NCI-H2171 treated with DMSO at 0.1 percent for 48 hours (cell line): Measurements from ENCODE around the gene CAPZB.

Source experiments
- DNase-seq: peaks from one replicate; lab custom pipeline; 2025; lab: John Stamatoyannopoulos, UW

The CAPZB gene

DNA sequence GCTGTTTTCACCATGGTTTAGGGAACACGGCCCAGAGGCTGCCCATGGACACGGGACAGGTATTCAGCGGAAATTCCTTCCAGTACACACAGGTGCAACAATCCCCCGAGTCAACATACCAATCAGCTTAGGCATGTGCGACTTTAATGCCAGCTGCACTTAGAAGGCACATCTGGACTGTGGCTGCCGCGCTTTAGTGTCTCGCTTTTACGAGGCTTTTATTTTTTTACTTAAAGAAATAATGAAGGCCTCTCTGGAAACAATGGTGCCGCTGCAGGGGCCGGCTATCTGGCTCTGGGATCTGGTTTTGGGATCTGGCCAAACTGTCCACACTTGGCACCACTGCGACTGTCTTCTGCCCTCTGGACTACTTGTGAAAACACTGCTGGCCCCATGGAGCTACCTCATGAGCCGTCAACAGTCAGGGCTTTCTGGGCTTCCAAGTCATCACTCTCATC lies 117.7 kb downstream of the CAPZB start:
- DNase-seq = no peak

DNA sequence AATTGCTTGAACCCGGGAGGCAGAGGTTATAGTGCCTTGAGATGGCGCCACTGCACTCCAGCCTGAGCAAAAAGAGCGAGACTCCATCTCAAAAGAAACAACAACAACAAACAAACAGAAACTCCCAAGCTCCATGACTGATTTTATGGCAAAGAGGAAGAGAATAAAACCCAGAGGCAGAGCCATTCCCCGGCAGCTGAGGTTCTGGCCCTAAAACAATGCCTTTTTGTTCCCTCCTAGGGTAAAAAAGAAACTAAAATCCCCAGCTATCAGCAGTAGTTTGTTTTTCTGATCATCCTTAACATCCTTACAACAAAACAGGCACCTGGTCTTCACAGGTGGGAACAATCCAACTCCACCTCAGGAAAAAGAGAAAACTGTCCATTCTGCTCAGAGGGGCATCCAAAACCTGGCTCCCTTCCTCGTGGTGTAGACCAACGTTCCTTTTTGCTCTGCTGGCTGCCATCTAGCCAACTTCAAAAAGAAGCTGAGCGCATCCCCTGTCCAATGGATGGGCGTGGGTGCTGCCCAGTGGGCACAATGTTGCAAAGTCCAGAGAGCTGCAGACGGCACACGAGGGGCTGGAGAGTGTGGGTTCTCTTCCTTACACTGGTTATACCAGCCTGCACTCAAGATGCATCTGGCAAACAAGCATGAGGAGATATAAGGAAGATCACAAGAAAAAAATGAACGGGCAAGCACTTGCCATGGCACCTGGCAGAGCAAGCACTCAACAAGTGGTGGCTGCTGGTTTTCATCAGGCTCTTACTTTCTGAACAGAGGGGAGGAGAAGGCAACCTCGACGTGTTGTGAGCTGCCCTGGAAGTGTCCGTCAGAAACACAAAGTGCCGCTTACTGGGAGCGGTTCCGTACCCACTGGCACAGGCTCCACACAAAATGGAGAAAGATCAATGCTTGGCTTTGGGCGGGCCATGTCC lies 118.5 kb downstream of the CAPZB start:
- DNase-seq = no peak

DNA sequence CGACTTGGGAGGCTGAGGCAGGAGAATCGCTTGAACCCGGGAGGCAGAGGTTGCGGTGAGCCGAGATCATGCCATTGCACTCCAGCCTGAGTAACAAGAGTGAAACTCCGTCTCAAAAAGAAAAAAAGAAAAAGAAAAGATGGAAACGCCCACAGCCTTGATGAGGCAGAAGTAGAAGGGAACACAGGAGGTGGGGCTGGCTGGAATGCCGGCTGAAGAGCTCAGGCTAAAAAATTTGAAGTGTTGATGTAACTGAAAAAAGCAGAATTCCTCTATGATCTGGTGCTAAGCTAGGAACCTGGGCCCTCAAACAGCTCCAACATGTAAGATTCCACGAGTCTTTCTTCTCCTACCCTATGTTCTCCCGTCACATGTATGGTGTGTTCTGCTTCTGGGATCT lies 119.6 kb downstream of the CAPZB start:
- DNase-seq = no peak

DNA sequence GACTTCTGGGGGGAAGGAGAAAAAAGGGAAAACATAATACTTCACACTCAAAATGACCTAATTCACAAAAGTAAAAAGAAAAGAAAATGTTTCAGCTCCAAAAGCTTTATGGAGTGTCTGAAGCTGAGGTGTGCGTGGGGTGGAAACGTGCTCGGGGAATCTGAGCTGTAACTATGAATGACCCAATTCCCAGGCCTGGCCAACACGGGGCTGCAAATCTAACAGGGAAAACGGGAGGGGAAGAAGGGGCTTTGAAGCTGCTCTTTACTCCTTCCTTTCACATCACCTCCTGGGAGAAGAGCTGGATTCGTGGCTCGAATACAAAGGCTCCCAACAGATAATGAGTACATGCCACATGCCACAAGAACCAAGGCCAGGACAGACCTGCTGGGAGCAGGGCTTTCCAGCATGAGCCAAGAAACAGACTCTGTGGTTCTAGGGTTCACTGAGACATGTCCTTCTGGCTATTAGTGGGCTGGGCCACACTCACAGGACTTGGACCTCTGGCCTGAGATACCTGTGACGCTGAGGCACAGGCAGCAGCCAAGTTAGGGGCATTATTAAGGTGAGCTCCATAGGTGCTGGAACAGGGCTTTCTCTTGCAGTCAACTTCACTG lies 121.7 kb downstream of the CAPZB start:
- no peak for DNase-seq

DNA sequence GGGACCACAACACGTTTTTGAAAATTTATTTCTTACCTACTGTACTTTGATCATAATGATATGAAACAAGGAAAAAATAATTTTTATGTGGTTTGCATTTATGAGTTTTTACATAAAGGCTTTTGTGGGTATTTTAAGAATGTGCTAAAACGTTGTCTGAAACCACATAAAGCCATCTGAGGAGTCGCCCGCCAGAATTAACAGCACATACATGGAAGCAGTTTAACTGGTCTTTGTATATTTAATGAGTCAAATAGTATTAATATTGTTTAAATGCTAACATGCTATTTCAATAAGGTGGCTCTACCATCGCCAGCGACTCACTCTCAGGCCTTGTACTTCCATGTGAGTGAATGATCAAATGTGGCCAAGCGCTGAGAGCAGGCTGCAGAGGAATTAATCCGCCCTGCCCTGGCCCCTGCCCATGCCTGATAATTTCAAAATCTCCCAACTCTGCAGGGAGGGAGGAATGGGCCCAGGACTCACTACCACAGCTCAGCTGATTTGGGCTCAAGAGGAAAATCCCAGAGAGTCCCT lies 123.7 kb downstream of the CAPZB start:
- DNase-seq = no peak

DNA sequence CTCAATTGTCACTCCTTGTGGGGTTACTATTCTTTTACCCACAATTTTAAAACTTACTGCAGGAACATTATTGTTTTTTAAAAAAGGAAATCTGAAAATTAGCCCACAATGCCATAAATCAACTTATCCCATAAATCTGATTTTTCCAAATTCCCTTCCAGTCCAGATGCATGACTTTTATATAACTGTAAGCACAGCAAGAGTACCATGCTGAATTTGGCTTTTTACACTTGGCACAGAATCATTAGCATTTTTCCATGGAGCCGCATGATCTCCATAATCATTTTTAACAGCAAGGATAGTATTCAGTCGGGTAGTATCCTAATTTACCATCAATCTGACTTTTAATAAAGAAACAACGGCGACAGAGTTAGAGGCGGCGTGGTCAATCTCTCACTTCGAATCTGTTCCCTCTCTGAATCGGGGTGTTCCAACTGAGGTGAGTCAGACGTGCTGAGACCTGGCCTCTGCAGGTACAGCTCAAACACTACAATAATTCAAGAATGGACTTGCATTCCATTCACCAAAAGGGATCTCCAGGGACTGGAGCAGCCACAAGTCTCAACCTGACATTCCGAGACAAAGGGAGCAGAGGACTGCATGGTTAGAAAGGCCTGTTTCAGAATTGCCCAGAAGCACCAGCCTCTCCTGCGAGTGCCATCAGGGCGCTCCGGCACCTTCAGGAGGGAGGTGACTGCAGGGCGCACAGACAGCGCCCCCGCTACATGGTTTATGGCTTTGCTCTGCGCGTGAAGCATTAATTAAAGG lies 124.3 kb downstream of the CAPZB start:
- peak; percentile 93 for DNase-seq

DNA sequence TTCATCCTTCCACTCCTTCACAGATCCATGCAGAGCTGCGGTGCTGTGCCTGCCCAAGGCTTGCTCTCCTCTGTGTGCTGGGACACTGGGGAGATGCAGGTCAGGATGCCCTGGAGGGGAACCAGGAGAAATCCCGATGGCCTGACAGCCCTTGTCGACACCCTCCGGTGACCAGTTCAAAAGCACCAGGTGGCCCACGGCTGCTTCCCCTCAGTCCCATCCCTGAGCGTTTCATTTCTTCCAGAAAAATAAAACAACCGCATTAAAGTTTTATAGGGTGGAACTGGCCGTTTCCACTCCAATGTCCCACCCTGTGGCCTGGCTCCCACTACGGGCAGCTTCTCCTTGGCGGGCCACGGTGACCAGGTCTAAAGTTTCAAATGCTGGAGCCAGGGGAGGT lies 124.9 kb downstream of the CAPZB start:
- no peak for DNase-seq

DNA sequence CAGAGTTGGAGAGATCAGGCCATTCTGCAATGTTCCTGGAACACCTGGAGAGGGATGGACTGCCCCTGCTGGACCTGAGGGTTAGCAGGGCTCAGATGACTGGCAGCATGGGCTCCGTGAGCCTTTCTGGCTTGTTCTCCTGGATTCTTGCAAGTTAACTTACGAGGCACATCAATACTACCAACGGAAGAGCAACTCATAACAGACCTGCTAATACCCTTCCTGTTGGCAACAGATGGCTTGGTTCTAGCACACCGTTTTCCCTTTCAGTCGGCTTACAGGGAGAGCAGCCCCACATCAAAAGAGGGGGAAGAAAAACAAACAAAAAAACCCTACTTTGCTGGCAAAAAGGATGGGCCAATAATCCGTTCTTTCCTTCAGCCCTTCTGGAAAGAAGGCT lies 125.3 kb downstream of the CAPZB start:
- peak; percentile 60 for DNase-seq

DNA sequence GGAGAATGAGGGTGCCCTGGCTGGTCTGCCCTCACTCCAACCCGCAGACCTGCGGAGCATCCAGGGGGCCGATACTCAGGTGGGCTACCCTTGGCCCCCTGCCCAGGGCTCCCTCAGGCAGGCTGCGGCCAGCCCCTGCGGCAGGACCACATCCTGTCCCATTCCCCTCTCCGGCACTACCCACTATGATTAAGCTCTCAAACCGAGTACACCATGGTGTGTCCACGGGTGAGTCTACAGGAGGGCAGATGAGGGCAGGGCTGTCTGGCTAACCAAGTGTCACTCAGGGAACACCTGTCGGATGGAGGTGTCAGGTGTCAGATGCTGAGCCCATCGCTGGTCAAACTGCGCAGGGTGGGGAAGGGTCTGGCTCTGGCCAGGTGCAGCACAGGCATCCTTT lies 126.0 kb downstream of the CAPZB start:
- DNase-seq = no peak

DNA sequence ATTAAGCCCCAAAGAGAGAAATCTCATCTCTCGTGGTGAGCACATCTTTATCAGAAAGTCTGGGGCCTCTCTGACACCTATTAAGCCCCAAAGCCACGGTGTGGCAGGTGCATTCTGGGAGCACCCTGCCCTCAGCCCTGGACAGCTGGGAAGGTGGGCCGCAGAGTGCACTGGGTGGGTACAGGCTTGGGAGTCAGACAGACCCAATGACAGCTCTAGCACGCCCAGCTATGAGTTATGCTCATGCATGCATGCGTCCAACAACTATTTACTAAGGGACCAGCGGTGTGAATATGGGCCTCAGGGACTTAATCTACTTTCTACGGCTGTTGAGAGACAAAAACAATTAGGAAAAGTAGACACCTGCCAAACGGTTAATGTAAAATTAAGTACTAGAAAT lies 126.6 kb downstream of the CAPZB start:
- no peak for DNase-seq

DNA sequence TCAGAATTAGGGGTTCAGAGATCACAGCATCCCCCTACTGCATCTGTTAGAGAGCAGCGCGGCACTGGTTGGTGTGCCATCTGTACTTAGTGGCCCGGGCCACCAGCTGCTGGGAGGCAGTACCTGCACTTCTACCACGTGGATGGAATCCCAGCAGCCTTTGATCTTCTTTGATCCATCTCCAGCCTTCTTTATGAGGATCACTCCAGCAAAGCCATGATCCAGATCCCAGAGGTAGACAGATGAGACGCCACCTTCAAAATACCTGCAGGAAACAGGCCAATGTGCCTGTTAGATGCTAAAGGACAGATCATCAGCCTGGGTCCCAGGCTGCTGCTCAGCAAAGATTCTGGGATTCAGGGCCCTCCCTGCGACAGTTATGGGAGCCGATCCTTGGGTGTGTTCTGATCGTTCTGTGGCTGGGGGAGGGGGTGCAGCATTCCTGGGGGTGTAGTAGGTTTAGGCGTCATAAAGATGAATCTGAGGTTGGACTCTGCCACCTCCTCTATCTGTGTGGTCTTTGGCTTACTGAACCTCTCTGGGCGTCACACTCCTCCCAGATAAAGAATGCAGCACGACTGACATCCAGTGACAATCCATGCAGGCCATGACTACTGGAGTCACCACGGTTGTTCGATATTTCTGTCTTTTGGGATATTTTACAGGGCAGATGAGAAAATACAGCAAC lies 127.9 kb downstream of the CAPZB start:
- no peak for DNase-seq

DNA sequence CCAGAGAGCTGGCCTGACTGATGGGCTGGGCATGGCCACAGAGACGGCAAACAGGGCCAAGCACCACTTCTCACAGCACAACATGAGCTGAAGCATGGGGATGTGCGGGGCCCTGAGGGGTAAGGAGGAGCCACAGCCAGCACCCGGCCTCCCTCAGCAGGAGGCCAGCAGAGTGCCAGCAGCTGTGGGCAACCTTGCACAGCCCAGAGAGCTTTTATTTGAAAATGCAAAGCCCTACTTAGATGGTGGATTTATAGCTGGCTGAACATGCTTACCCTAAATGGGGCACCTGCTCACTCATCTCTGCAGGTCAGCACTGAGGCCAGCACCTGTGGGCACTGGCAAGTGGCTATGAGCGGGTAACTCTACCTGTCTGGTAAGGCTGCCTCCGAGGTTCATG lies 129.1 kb downstream of the CAPZB start:
- DNase-seq = no peak

DNA sequence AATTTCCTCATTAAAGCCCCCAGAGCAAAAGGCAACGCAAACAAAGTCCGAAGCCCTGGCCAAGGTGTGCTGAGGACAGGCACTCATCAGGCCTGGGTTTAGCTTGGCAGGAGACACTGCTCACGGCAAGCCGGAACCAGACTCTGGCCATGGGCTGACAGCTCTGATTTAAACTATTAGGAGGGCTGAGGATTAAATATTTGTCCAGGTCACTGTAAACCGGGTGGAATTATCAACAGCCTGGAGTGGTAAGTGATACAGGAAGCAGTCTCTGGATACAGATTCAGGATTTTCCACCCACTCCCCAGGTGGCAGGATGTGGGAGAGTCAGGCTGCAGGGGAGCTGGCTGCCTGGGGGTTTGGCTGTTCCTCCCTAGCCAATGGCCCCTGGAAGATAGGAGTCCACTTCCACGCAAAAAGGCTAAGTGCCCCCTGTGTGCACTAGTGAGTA lies 130.8 kb downstream of the CAPZB start:
- DNase-seq = no peak

DNA sequence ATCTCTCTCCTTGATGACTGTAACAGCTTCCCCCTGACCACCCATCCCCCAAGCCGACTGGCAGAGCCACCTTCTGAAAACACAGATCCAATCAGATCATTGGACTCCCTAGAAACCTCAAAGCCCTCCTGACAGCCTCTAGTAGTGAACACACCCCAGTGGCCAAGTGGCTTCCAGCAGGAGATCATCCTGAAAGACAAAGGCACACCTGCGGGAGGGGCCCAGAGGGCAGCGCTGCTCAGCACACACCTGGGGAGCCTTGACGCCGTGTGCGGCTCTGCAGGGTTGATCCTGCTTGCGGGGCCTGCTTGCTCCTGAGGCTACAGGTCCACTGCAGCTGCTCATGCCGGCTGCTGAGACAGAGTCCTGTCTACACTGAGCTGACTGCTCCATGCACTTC lies 131.7 kb downstream of the CAPZB start:
- no peak for DNase-seq

DNA sequence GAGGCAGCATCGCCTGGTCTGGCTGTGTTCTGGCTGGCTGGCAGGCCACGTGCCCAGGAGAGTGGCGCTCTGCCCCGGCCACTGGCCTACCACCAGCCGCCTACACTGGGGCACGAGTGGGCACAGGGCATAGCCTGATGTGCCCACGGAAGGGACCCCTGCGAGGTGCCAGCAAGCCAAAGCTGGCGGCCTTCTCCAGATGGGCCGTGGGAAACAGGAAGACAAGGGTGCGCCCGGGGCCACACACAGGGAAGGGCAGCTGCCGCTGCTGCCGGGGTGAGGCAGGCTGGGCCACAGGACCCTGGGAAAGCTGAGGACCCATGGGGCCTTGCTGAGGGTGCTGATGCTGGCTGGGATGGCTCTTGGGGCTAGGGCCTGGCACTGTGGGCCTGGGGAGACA lies 132.5 kb downstream of the CAPZB start:
- DNase-seq = no peak

DNA sequence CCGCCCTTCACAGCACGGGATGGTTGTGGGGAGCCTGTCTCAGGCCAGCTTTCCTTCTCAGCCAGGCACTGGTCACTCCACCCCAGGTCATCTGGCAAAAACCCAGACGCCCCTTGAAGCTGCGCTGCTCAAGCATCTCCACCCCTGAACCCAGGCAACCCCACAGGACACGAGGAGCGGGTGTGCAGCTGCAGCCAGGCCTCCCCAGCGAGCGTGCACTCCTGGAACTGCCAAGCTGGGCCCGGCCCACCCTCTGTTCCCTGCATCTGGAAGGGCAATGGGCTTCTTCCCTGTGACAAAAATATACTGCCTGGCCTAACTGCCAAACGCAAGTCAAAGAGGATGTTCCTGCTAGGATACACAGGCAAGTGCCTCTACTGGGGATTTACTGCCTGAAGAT lies 133.5 kb downstream of the CAPZB start:
- DNase-seq = no peak

DNA sequence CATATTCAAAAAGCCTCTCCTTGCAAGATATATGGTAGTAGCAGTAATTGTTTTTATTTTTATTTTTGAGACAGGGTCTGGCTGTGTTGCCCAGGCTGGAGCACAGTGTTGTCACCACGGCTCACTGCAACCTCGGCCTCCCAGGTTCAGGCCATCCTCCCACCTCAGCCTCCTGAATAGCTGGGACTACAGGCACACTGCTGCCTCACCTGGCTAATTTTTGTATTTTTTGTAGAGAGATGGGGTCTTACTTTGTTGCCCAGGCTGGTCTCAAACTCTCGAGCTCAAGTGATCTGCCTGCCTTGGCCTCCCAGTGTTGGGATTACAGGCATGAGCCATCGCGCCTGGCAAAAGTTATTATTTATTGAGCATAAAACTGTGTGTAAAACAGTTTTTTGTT lies 134.8 kb downstream of the CAPZB start:
- DNase-seq = no peak

DNA sequence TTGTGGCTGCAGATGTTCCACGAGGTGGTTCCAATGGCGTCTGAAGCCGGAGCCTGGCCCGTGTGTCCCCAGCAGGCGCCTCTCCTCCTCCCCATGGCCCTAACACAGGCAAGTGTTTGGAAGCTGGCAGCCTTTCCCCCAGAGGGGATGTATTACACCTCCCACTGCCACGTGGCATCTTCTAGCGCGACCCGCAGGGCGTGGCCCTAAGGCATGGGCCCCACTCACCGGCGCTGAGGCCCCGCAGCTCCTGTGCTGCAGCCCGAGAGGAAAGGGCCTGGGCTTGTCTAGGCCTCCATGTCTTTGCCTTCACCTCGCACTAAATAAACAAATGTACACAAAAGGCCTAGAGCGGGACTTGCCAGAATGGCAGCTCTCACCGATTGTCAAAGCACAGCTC lies 135.3 kb downstream of the CAPZB start:
- no peak for DNase-seq

DNA sequence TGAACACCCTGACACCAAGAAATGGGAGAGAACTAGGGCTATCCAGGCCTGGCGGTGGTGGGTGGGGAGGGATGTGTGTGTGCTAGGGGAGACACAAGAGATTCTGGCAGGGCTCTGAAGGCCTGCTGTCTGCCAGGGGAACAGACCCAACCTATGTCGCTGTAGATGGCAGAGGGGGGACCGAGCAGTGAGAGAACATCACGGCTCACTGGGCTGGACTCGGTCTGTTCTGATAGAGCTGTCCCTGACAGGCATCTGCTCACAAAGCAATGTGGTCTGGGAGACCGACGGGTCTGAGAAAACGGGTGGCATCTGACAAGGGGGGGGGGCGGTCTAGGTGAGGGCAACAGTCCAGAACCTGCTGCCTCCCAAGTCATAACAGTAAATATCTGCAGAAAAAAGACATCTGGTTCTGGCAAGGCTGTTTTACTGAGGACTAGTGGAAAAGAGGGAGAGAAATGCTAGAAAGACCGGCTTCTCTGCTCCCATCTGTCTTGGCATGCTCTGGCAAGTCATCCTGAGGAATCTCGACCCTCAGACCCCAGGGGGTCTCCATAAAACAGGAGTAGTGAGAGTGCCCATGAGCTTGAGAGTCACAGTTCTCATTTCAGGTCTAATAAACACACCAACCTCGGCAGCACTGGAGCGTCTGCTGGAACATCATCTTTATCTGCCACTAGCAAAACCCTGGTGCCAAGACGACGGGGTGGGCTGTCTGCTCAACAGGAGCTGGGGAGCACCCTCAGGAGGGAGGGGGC lies 136.7 kb downstream of the CAPZB start:
- DNase-seq = peak; percentile 49

DNA sequence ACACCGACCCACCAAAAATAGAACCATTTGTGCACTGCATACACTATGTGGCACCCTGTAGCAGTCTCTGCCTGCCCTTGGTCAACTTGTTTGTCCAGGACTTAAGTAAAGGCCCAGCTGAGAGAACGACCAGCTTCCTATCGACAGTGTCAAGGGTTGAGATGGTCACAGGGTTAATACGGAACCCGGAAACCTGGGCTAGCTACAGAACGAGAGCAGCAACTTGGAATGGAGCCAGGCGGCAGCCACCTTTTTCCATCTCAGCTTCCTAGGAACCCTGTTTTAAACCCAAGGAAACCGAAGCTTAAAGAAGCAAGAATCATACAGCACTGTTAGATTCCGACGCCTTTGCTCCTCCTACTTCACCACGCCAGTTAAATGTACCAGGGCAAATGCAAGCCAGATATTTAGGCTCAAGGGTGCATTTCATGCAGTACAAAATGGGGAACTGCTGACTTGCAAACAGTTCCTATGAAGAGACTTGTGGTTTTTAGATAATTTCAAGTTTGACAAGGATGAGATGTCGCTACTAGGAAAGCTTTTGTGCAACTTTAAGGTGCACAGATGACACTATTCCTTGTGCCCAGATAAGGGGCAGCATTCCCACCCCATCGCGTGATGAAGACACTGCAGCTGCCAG lies 137.7 kb downstream of the CAPZB start:
- DNase-seq = no peak

DNA sequence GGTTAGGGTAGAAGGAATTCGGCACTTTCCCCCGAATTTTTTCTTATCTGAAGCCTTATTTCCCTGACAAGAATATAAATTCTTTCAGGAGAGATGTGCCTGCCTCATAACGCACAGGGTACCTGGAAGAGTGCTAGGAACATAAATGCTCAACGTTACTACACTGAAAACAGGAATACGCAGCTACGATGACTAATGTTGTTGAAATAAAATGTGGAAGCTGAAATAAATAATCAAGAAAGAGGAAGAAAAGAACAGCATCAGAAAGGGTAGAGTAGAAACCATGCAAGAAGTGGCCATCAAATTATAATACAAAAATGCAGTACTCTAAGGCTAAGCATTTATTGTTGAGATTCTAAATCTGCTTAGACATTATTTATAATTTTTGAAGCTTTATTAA lies 139.3 kb downstream of the CAPZB start:
- DNase-seq = no peak
